ENCODE data around the gene MT3. TPM values are rescaled to one million over a fixed set of nuclear protein-coding genes. Genes with fewer than 3 reads are reported as not detected.

The MT3 gene
- total and polyA plus RNA-seq, 2 experiments from 2014 or later, result not detected

Other genes with a start within 250 kb of the MT3 start
- gene AMFR, start 164.0 kb upstream of the MT3 start, total RNA-seq (2014; rRNA removed; shearing (Covaris generic)), result 41.1 and 52.9 TPM in 2 replicates
- gene AMFR, start 164.0 kb upstream of the MT3 start, polyA plus RNA-seq (2016; fragmentation: Nextera tagmentation; extraction: Ambion mirVana), result 9.0 and 10.7 TPM in 2 replicates
- gene NUDT21, start 138.2 kb upstream of the MT3 start, total RNA-seq (2014; rRNA removed; shearing (Covaris generic)), result 132 and 151 TPM in 2 replicates
- 81.5 and 83.4 TPM in 2 replicates for gene NUDT21, start 138.2 kb upstream of the MT3 start, polyA plus RNA-seq (2016; fragmentation: Nextera tagmentation; extraction: Ambion mirVana)
- 60.0 and 76.3 TPM in 2 replicates for gene OGFOD1, start 138.0 kb upstream of the MT3 start, total RNA-seq (2014; rRNA removed; shearing (Covaris generic))
- 63.9 and 74.5 TPM in 2 replicates for gene OGFOD1, start 138.0 kb upstream of the MT3 start, polyA plus RNA-seq (2016; fragmentation: Nextera tagmentation; extraction: Ambion mirVana)
- 19.7 and 25.2 TPM in 2 replicates for gene BBS2, start 69.5 kb upstream of the MT3 start, total RNA-seq (2014; rRNA removed; shearing (Covaris generic))
- 11.4 and 13.7 TPM in 2 replicates for gene BBS2, start 69.5 kb upstream of the MT3 start, polyA plus RNA-seq (2016; fragmentation: Nextera tagmentation; extraction: Ambion mirVana)
- gene MT4, start 24.5 kb upstream of the MT3 start, total RNA-seq (2014; rRNA removed; shearing (Covaris generic)), result not detected in 2 replicates
- gene MT4, start 24.5 kb upstream of the MT3 start, polyA plus RNA-seq (2016; fragmentation: Nextera tagmentation; extraction: Ambion mirVana), result not detected in 2 replicates
- gene MT2A, start 19.1 kb downstream of the MT3 start, total RNA-seq (2014; rRNA removed; shearing (Covaris generic)), result 8.9 and 13.9 TPM in 2 replicates
- 243 and 267 TPM in 2 replicates for gene MT2A, start 19.1 kb downstream of the MT3 start, polyA plus RNA-seq (2016; fragmentation: Nextera tagmentation; extraction: Ambion mirVana)
- gene MT1E, start 36.3 kb downstream of the MT3 start, total RNA-seq (2014; rRNA removed; shearing (Covaris generic)), result 13.9 and 31.0 TPM in 2 replicates
- gene MT1E, start 36.3 kb downstream of the MT3 start, polyA plus RNA-seq (2016; fragmentation: Nextera tagmentation; extraction: Ambion mirVana), result 121 and 133 TPM in 2 replicates
- gene MT1M, start 43.1 kb downstream of the MT3 start, total RNA-seq (2014; rRNA removed; shearing (Covaris generic)), result 1.1 TPM in 1 of 2 replicates, not detected in the other
- gene MT1M, start 43.1 kb downstream of the MT3 start, polyA plus RNA-seq (2016; fragmentation: Nextera tagmentation; extraction: Ambion mirVana), result 4.7 and 6.1 TPM in 2 replicates
- not detected in 2 replicates for gene MT1A, start 49.1 kb downstream of the MT3 start, total RNA-seq (2014; rRNA removed; shearing (Covaris generic))
- gene MT1A, start 49.1 kb downstream of the MT3 start, polyA plus RNA-seq (2016; fragmentation: Nextera tagmentation; extraction: Ambion mirVana), result 1.6 and 2.5 TPM in 2 replicates
- not detected in 2 replicates for gene MT1B, start 62.4 kb downstream of the MT3 start, total RNA-seq (2014; rRNA removed; shearing (Covaris generic))
- gene MT1B, start 62.4 kb downstream of the MT3 start, polyA plus RNA-seq (2016; fragmentation: Nextera tagmentation; extraction: Ambion mirVana), result not detected in 2 replicates
- gene MT1F, start 68.4 kb downstream of the MT3 start, total RNA-seq (2014; rRNA removed; shearing (Covaris generic)), result 7.3 and 7.4 TPM in 2 replicates
- gene MT1F, start 68.4 kb downstream of the MT3 start, polyA plus RNA-seq (2016; fragmentation: Nextera tagmentation; extraction: Ambion mirVana), result 107 and 118 TPM in 2 replicates
- gene MT1G, start 78.5 kb downstream of the MT3 start, total RNA-seq (2014; rRNA removed; shearing (Covaris generic)), result 176 and 184 TPM in 2 replicates
- 1,014 and 1,104 TPM in 2 replicates for gene MT1G, start 78.5 kb downstream of the MT3 start, polyA plus RNA-seq (2016; fragmentation: Nextera tagmentation; extraction: Ambion mirVana)
- gene MT1H, start 80.3 kb downstream of the MT3 start, total RNA-seq (2014; rRNA removed; shearing (Covaris generic)), result 52.3 and 54.5 TPM in 2 replicates
- 425 and 442 TPM in 2 replicates for gene MT1H, start 80.3 kb downstream of the MT3 start, polyA plus RNA-seq (2016; fragmentation: Nextera tagmentation; extraction: Ambion mirVana)
- 187 and 293 TPM in 2 replicates for gene MT1X, start 92.9 kb downstream of the MT3 start, total RNA-seq (2014; rRNA removed; shearing (Covaris generic))
- 942 and 1,099 TPM in 2 replicates for gene MT1X, start 92.9 kb downstream of the MT3 start, polyA plus RNA-seq (2016; fragmentation: Nextera tagmentation; extraction: Ambion mirVana)
- gene NUP93, start 140.6 kb downstream of the MT3 start, total RNA-seq (2014; rRNA removed; shearing (Covaris generic)), result 166 and 187 TPM in 2 replicates
- gene NUP93, start 140.6 kb downstream of the MT3 start, polyA plus RNA-seq (2016; fragmentation: Nextera tagmentation; extraction: Ambion mirVana), result 139 and 144 TPM in 2 replicates

Data from GM23338 (cell line).